Renal pelvis (tissue), 4 donors: ENCODE results near the gene AMN1. TPM values are rescaled to one million over a fixed set of nuclear protein-coding genes. Genes with fewer than 3 reads are reported as not detected.
A peak's percentile ranks its signal among the peaks of the same experiment; 100 is the strongest.
"Not testable (repeated sequence)": the region's sequence is repeated elsewhere in the genome, so short reads cannot be mapped to it uniquely, and the experiment has no call there.

Source experiments
- DNase-seq: peaks from one replicate; pipeline ENCODE4 v3.0.0-alpha.2; 2013
- polyA plus RNA-seq, 3 donors: library from polyadenylated mRNA; unstranded; fragments of 120-200 nt; gene quantifications; one replicate each; pipeline ENCODE4 v1.2.1, GENCODE V29; 2013; ENCODE audit not compliant: insufficient read length in 3 of 3

AMN1 gene
- polyA plus RNA-seq, 3 donors = 19.8 to 23.3 (median 19.9) TPM

GRCh38 chr12:31702047-31702446, 26.8 kb downstream of the AMN1 start:
- no peak for DNase-seq

DNA sequence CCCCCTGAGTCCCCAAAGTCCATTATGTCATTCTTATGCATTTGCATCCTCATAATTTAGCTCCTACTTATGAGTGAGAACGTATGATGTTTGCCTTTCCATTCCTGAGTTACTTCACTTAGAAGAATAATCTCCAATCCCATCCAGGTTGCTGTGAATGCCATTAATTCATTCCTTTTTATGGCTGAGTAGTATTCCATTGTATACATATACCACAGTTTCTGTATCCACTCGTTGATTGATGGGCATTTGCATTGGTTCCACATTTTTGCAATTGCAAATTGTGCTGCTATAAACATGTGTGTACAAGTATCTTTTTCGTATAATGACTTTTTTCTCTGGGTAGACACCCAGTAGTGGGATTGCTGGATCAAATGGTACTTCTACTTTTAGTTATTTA, 38.9 kb downstream of the AMN1 start:
- not testable (repeated sequence) for DNase-seq

DNA sequence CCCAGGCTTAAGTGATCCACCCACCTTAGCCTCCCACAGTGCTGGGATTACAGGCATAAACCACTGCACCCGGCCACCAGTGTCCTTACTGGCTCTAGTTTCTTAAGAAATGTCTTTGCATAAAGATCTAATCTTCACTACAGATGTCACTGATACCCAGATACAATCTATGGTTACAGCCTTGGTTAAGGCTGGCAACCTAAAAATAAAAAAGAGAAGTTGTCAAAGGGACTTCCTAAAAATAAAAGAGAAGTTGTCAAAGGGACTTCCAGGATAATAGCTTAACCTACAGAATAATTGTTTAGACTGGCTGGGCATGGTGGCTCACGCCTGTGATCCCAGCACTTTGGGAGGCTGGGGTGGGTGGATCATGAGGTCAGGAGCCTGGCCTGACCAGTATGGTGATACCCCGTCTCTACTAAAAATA, 41.7 kb downstream of the AMN1 start:
- no peak for DNase-seq

DNA sequence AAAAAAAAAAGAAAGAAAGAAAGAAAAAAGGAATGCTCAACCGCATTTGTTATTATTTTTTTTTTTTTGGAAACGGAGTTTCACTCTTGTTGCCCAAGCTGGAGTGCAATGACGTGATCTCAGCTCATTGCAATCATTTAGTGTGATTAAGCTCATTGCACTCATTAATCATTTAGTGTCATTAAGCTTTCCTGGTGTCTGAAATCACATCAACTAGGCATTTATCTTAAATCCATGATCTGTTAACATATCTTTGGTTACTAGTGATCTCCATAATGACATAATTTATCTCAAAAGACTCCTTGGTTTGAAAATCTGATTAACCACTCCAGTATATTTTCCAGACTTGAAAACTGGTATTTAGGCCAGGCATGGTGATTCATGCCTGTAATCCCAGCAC, 43.0 kb downstream of the AMN1 start:
- no peak for DNase-seq

DNA sequence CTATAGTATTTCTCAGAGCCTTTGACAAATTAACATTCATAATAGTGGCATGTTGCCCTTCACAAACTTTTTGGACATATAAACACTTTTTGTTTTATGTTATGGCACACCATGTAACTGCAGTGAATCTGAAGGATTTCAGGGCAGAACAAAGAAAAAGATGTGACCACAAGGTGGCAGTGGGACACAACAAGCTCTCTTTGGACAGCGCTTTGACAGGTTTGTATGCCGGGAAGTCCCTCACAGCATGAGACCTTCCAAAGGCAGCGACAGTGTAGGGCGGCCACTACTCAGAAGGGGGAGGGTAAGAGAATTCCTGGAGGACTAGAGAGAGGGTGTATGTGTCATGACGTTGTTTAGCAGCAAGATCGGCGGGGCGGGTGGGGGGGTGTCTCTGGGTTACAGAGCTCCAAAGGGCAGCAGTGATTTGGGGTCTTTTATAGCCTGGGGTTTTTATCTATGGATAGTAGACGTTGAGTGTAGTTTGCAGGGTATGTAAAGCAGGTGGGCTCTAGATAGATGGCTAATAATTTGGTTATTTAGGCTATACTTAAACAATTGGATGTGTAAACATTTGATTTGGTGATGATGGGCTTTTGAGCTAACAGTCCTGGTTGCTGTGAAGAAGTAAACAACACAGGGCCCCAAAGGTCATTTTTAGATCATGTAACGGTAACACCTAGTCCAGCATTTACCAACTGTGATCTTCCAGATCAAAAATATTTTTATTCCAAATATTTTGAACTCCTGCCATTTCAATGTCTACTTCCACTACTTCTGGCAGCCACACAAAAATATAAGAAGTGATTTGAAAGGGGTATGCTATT, 46.5 kb downstream of the AMN1 start:
- peak; percentile 60 for DNase-seq

- no peak for DNase-seq
These were observed 56.3 kb downstream of the AMN1 start for GRCh38 chr12:31672521-31672920.

DNA sequence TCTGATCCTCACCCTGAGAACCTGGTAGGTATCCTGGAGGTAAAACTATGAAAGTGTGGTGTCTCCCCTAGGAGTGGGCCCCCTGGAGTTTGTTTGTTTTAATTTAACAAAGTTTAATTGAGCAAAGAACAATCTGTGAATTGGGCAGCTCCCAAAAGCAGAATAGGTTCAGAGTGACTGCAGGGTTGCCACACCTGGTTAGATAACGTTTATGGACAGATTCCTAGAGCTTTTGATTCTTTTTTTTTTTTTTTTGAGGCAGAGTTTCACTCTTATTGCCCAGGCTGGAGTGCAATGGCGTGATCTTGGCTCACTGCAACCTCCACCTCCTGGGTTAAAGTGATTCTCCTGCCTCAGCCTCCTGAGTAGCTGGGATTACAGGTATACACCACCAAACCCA, 59.2 kb downstream of the AMN1 start:
- not testable (repeated sequence) for DNase-seq

- no peak for DNase-seq
These were observed 59.8 kb downstream of the AMN1 start for GRCh38 chr12:31669020-31669419.

- no peak for DNase-seq
These were observed 64.8 kb downstream of the AMN1 start for GRCh38 chr12:31664038-31664437.

GRCh38 chr12:31663576-31663975, 65.2 kb downstream of the AMN1 start:
- DNase-seq = no peak

DNA sequence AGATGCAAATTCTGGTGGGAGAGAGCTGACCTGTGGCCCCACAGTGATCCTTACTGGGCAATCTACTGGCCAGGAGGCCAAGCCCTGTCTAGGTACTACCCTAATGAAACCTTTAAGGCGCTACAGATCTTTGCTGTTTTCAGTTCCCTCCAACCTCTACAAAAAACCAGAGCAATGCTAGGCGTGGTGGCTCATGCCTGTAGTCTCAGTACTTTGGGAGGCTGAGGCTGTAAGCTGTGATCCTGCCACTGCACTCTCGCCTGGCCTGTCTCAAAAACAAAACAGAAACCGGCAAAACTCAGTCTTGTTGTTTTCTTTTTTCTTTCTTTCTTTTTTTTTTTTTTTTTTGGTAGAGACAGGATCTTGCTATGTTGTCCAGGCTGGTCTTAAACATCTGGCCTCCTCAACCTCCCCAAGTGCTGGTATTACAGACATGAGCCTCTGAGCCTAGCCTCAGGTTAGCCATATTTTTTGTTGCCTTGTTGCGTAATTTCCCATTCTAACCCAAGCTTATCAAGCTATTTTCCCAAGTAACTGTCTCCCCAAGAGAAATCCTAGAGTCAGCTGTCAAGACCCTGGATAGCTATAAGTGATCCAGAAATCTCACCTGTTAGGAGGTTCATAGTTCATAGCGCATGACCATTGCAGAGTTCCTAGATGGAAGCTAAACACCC, 66.5 kb downstream of the AMN1 start:
- DNase-seq = no peak

GRCh38 chr12:31659087-31659942, 69.5 kb downstream of the AMN1 start, which contains the start of gene ETFBKMT:
Gene ETFBKMT, plus strand, starts transcription at chr12:31659688. Its CDS starts 2,266 bp downstream, at chr12:31661954.
- DNase-seq = peak; percentile 84

DNA sequence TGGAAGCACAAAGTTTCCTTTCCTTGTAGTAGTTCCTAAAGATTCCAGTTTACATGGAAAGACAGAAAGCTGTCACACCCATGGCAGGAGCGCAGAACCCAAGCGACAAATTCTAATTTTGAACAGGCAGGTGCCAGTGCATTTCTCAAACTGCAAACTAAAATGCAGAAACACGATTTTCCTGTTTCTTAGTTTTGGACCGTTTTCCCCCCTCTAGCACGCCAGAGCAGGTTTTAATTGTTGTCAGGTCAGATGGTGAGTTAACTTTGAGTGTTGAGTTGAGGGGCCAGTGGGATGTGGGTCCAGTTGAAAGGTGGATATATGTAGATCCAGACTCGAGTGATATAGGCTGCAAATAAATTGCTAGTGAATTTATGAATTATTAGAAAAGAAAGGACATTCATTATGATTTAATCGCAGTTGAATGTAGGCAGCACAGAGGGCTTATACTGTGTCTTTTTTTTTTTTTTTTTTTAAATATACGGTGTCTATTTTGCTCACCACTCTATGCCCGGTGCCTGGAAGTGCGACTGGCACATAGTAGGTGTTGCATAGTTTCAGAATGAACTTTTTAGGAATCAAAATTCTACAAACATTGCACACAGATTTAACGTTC, 70.2 kb downstream of the AMN1 start:
- no peak for DNase-seq

GRCh38 chr12:31655792-31656191, 73.0 kb downstream of the AMN1 start:
- DNase-seq = no peak

GRCh38 chr12:31655208-31655607, 73.6 kb downstream of the AMN1 start:
- no peak for DNase-seq

- DNase-seq = no peak
These were observed 76.8 kb downstream of the AMN1 start for GRCh38 chr12:31651893-31652521.

DNA sequence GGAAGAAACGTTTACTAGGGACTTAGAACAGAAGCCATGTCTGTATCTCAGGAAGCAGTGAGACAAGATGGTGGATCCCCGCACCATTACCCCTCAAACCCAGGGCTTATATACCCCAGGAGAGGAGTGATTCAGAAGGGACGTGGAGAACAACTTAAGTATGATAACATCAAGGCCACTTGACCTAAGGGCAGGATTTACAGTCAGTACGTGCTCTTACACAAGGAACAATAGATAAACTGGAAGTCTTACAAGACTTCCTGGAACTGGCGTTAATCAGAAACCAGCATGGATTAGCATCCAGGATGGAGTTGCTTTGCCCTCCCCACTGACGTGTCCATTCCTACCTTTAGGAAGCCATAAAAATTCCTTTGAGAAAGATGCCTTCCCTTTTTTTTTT, 77.9 kb downstream of the AMN1 start:
- no peak for DNase-seq

DNA sequence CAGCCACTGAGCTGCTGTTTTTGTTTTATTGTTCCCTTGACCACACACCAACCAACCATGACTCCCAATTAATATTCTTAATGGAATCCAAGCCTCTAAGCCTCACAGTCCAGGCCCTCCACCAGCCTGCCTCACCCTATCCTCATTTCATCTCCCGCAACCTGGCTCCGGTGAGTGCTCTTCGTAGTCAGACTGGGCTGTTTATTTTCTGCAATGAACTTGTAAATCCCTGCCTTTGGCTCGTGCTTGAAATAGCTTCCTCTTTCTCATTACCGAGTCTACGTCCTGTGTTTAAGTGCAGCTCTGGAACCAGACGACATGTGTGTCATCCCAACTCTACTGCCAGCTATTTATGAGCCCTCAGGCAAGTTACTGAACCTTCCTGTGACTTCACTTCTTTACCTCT, 81.7 kb downstream of the AMN1 start:
- no peak for DNase-seq

DNA sequence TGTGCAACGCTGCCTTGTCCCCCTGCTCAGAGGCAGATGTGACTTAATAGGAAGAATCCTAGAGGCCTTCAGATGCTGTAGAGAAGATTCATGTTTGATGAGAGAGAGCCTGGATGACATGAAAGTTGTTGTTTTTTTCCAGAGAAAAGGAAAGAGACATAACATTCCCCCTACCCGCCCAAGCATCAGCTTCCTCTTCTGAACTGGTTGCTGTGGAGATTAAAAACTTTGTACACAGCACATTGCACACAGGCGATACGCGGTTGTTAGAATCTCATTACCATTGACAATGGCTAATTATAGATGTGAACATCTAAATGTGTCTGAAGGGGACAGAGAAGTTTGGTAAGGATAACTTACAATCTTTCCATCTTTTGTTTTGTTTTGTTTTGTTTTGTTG, 82.9 kb downstream of the AMN1 start:
- no peak for DNase-seq

GRCh38 chr12:31644536-31644935, 84.3 kb downstream of the AMN1 start:
- DNase-seq = no peak

- no peak for DNase-seq
These were observed 87.2 kb downstream of the AMN1 start for GRCh38 chr12:31641509-31642090.
